Body of pancreas (tissue), 4 donors: ENCODE data around the gene SNX8.

Experiments used
- POLR2A ChIP-seq, 3 donors: fragments of 450-650 bp; IDR thresholded peaks; one replicate each; pipeline ENCODE4 v1.6.1; 2016; ENCODE audit warnings: antibody characterized with exemption in 3 of 3, mild to moderate bottlenecking in 2 of 3
- TF ChIP-seq, protein P1 (sequence below), 7 experiments: fragments of 450-650 bp in 4 of 7; fragments of 200-600 bp in 3 of 7; sonication (generic) in 3 of 7; IDR thresholded peaks; one replicate each; pipeline ENCODE4 v1.5.1; 2016 to 2019; ENCODE audit warnings: antibody characterized with exemption in 7 of 7

- TF ChIP-seq, protein P1, sequence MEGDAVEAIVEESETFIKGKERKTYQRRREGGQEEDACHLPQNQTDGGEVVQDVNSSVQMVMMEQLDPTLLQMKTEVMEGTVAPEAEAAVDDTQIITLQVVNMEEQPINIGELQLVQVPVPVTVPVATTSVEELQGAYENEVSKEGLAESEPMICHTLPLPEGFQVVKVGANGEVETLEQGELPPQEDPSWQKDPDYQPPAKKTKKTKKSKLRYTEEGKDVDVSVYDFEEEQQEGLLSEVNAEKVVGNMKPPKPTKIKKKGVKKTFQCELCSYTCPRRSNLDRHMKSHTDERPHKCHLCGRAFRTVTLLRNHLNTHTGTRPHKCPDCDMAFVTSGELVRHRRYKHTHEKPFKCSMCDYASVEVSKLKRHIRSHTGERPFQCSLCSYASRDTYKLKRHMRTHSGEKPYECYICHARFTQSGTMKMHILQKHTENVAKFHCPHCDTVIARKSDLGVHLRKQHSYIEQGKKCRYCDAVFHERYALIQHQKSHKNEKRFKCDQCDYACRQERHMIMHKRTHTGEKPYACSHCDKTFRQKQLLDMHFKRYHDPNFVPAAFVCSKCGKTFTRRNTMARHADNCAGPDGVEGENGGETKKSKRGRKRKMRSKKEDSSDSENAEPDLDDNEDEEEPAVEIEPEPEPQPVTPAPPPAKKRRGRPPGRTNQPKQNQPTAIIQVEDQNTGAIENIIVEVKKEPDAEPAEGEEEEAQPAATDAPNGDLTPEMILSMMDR (IDR thresholded peaks at IDR 0.05), result no peak
- TF ChIP-seq POLR2A (IDR thresholded peaks at IDR 0.05), result no peak
Observed at GRCh38 chr7:2357571-2357970, 43.3 kb upstream of the SNX8 start.
